Activated CD4-positive, alpha-beta T cell treated with anti-CD3 and anti-CD28 coated beads, Interleukin-2, amount 10 ng/mL, durations not matched to agents 24 days and 14 days (primary cell): Measurements from ENCODE around the gene PLCL1. TPM values are rescaled to one million over a fixed set of nuclear protein-coding genes. Genes with fewer than 3 reads are reported as not detected.

Source experiments
- DNase-seq: peaks from one replicate; pipeline ENCODE4 v3.0.0; 2022
- H3K27ac Mint-ChIP-seq: one replicate; pipeline ENCODE4 v1.8.0; 2022; ENCODE audit warnings: mild to moderate bottlenecking, mixed read lengths
- H3K27me3 Mint-ChIP-seq: one replicate; pipeline ENCODE4 v1.8.0; 2022; ENCODE audit warnings: mixed read lengths
- H3K36me3 Mint-ChIP-seq: one replicate; pipeline ENCODE4 v1.8.0; 2022; ENCODE audit warnings: low read depth, mild to moderate bottlenecking, mixed read lengths
- H3K4me1 Mint-ChIP-seq: one replicate; pipeline ENCODE4 v1.8.0; 2021; ENCODE audit warnings: mixed read lengths
- H3K4me3 Mint-ChIP-seq: one replicate; pipeline ENCODE4 v1.8.0; 2022; ENCODE audit warnings: mild to moderate bottlenecking, moderate library complexity, mixed read lengths
- H3K9me3 Mint-ChIP-seq: one replicate; pipeline ENCODE4 v1.8.0; 2021; ENCODE audit warnings: mixed read lengths
- intact Hi-C: fragments of 100-400 bp; cut with micrococcal nuclease; formaldehyde crosslinking; loops from one replicate; pipeline ENCODE4 v1.15.1; 2023
- total RNA-seq: library from RNA; stranded (reverse); gene quantifications from 2 replicates; pipeline ENCODE4 v1.2.3, GENCODE V29; 2022

Gene PLCL1
- total RNA-seq, 1 donor from 2014 or later = 0.63 TPM

- no peak overlapping the region for H3K4me3 Mint-ChIP-seq
- peaks cover 21% of the 10 kb centered on the region for H3K9me3 Mint-ChIP-seq
- DNase-seq = peak; percentile 42
- intact Hi-C loops = no loop called here
- peaks cover 4% of the 10 kb centered on the region for H3K4me1 Mint-ChIP-seq
- H3K27ac Mint-ChIP-seq = no peak overlapping the region
- no peaks in the 10 kb centered on the region for H3K27me3 Mint-ChIP-seq
- H3K36me3 Mint-ChIP-seq = no peaks in the 10 kb centered on the region
These were observed 186.0 kb downstream of the PLCL1 start for GRCh38 chr2:197990356-197990755.

GRCh38 chr2:197992482-197993133 is 188.2 kb downstream of the PLCL1 start:
- peaks cover 4% of the 10 kb centered on the region for H3K4me1 Mint-ChIP-seq
- H3K36me3 Mint-ChIP-seq = no peaks in the 10 kb centered on the region
- DNase-seq = no peak
- no peak overlapping the region for H3K27ac Mint-ChIP-seq
- intact Hi-C loops = no loop called here
- H3K9me3 Mint-ChIP-seq = peaks cover 21% of the 10 kb centered on the region
- H3K4me3 Mint-ChIP-seq = no peak overlapping the region
- no peaks in the 10 kb centered on the region for H3K27me3 Mint-ChIP-seq

- H3K27me3 Mint-ChIP-seq = no peaks in the 10 kb centered on the region
- peaks cover 21% of the 10 kb centered on the region for H3K9me3 Mint-ChIP-seq
- DNase-seq = peak; percentile 45
- H3K4me3 Mint-ChIP-seq = no peak overlapping the region
- no peak overlapping the region for H3K27ac Mint-ChIP-seq
- intact Hi-C loops = no loop called here
- no peaks in the 10 kb centered on the region for H3K36me3 Mint-ChIP-seq
- H3K4me1 Mint-ChIP-seq = peaks cover 4% of the 10 kb centered on the region
These were observed 189.0 kb downstream of the PLCL1 start for GRCh38 chr2:197993363-197993762.

- peak; percentile 39 for DNase-seq
- Mint-ChIP-seq H3K4me3 (no peak overlapping the region), H3K9me3 (peaks cover 18% of the 10 kb centered on the region)
These were observed 189.4 kb downstream of the PLCL1 start for GRCh38 chr2:197993830-197994229.

GRCh38 chr2:197994751-197995150 is 190.4 kb downstream of the PLCL1 start:
- H3K36me3 Mint-ChIP-seq = no peaks in the 10 kb centered on the region
- H3K4me1 Mint-ChIP-seq = peaks cover 9% of the 10 kb centered on the region
- H3K4me3 Mint-ChIP-seq = no peak overlapping the region
- H3K27me3 Mint-ChIP-seq = no peaks in the 10 kb centered on the region
- H3K27ac Mint-ChIP-seq = no peak overlapping the region
- intact Hi-C loops = no loop called here
- peak; percentile 24 for DNase-seq
- H3K9me3 Mint-ChIP-seq = peaks cover 14% of the 10 kb centered on the region

More at GRCh38 chr2:197993830-197994229, 189.4 kb downstream of the PLCL1 start:
- Mint-ChIP-seq H3K36me3 (no peaks in the 10 kb centered on the region), H3K4me1 (peaks cover 9% of the 10 kb centered on the region), H3K27ac (no peak overlapping the region), H3K27me3 (no peaks in the 10 kb centered on the region)
- intact Hi-C loops = no loop called here

- H3K4me3 Mint-ChIP-seq = no peak overlapping the region
- DNase-seq = no peak
- H3K9me3 Mint-ChIP-seq = peaks cover 8% of the 10 kb centered on the region
- intact Hi-C loops = no loop called here
- no peak overlapping the region for H3K27ac Mint-ChIP-seq
- peaks cover 9% of the 10 kb centered on the region for H3K4me1 Mint-ChIP-seq
- H3K36me3 Mint-ChIP-seq = no peaks in the 10 kb centered on the region
- H3K27me3 Mint-ChIP-seq = no peaks in the 10 kb centered on the region
These were observed 192.2 kb downstream of the PLCL1 start for GRCh38 chr2:197996583-197996982.

GRCh38 chr2:197997083-197997541 is 192.7 kb downstream of the PLCL1 start:
- DNase-seq = peak; percentile 50
- no peaks in the 10 kb centered on the region for H3K27me3 Mint-ChIP-seq
- peaks cover 9% of the 10 kb centered on the region for H3K4me1 Mint-ChIP-seq
- intact Hi-C loops = no loop called here
- H3K9me3 Mint-ChIP-seq = peaks cover 9% of the 10 kb centered on the region
- no peak overlapping the region for H3K27ac Mint-ChIP-seq
- no peaks in the 10 kb centered on the region for H3K36me3 Mint-ChIP-seq
- H3K4me3 Mint-ChIP-seq = no peak overlapping the region

GRCh38 chr2:197998702-197999101 is 194.3 kb downstream of the PLCL1 start:
- Mint-ChIP-seq H3K4me1 (peaks cover 6% of the 10 kb centered on the region), H3K9me3 (peaks cover 6% of the 10 kb centered on the region), H3K27ac (peak overlapping the region; percentile 10), H3K36me3 (no peaks in the 10 kb centered on the region), H3K27me3 (no peaks in the 10 kb centered on the region), H3K4me3 (no peak overlapping the region)
- intact Hi-C loops = no loop called here
- DNase-seq = no peak

GRCh38 chr2:198000417-198000816 is 196.0 kb downstream of the PLCL1 start:
- intact Hi-C loops = loop anchor here (10.0 kb wide), 1 partner anchor 296 kb away; the partner anchor contains the start of gene MARS2
- no peak overlapping the region for H3K4me3 Mint-ChIP-seq
- H3K9me3 Mint-ChIP-seq = peaks cover 3% of the 10 kb centered on the region
- H3K27ac Mint-ChIP-seq = no peak overlapping the region
- H3K27me3 Mint-ChIP-seq = no peaks in the 10 kb centered on the region
- H3K4me1 Mint-ChIP-seq = peaks cover 18% of the 10 kb centered on the region
- peaks cover 2% of the 10 kb centered on the region for H3K36me3 Mint-ChIP-seq
- peak; percentile 10 for DNase-seq

- intact Hi-C loops = loop anchor here (2.0 to 10.0 kb wide), 5 partner anchors 17 to 299 kb away; partner anchors contain the start of gene MARS2
- Mint-ChIP-seq H3K36me3 (peaks cover 4% of the 10 kb centered on the region), H3K9me3 (peaks cover 10% of the 10 kb centered on the region), H3K27me3 (no peaks in the 10 kb centered on the region), H3K4me1 (peaks cover 31% of the 10 kb centered on the region), H3K27ac (peak overlapping the region; percentile 36), H3K4me3 (no peak overlapping the region)
- no peak for DNase-seq
These were observed 199.8 kb downstream of the PLCL1 start for GRCh38 chr2:198004173-198004572.

GRCh38 chr2:198004921-198005829 is 200.8 kb downstream of the PLCL1 start:
- H3K4me1 Mint-ChIP-seq = peaks cover 31% of the 10 kb centered on the region
- peak overlapping the region; percentile 66 for H3K4me3 Mint-ChIP-seq
- no peaks in the 10 kb centered on the region for H3K27me3 Mint-ChIP-seq

GRCh38 chr2:198006733-198007132 is 202.3 kb downstream of the PLCL1 start:
- Mint-ChIP-seq H3K36me3 (peaks cover 4% of the 10 kb centered on the region), H3K27ac (no peak overlapping the region), H3K4me3 (no peak overlapping the region), H3K4me1 (peaks cover 31% of the 10 kb centered on the region), H3K27me3 (no peaks in the 10 kb centered on the region), H3K9me3 (peaks cover 26% of the 10 kb centered on the region)
- DNase-seq = no peak
- intact Hi-C loops = loop anchor here (5.0 to 10.0 kb wide), 3 partner anchors 39 to 302 kb away; partner anchors contain the start of genes MARS2 and PLCL1

More at GRCh38 chr2:198004921-198005829, 200.8 kb downstream of the PLCL1 start:
- DNase-seq = peak; percentile 79
- intact Hi-C loops = loop anchor here (1.0 to 10.0 kb wide), 9 partner anchors 16 to 300 kb away; partner anchors contain the start of genes MARS2 and PLCL1
- Mint-ChIP-seq H3K27ac (peak overlapping the region; percentile 83), H3K36me3 (peaks cover 4% of the 10 kb centered on the region), H3K9me3 (peaks cover 14% of the 10 kb centered on the region)

- peaks cover 31% of the 10 kb centered on the region for H3K4me1 Mint-ChIP-seq
- intact Hi-C loops = loop anchor here (5.0 to 10.0 kb wide), 3 partner anchors 41 to 303 kb away; partner anchors contain the start of genes MARS2 and PLCL1
- no peaks in the 10 kb centered on the region for H3K27me3 Mint-ChIP-seq
- H3K9me3 Mint-ChIP-seq = peaks cover 32% of the 10 kb centered on the region
- H3K36me3 Mint-ChIP-seq = peaks cover 6% of the 10 kb centered on the region
- no peak overlapping the region for H3K4me3 Mint-ChIP-seq
- H3K27ac Mint-ChIP-seq = no peak overlapping the region
- no peak for DNase-seq
These were observed 203.8 kb downstream of the PLCL1 start for GRCh38 chr2:198008230-198008629.

- Mint-ChIP-seq H3K27ac (no peak overlapping the region), H3K36me3 (peaks cover 3% of the 10 kb centered on the region), H3K27me3 (no peaks in the 10 kb centered on the region), H3K4me1 (peaks cover 17% of the 10 kb centered on the region), H3K9me3 (peaks cover 34% of the 10 kb centered on the region), H3K4me3 (no peak overlapping the region)
- intact Hi-C loops = no loop called here
- DNase-seq = no peak
These were observed 207.6 kb downstream of the PLCL1 start for GRCh38 chr2:198012025-198012424.
